ENCODE measurements around the gene FUCA1.
A peak's percentile ranks its signal among the peaks of the same experiment; 100 is the strongest.
"Not testable (repeated sequence)": the region's sequence is repeated elsewhere in the genome, so short reads cannot be mapped to it uniquely, and the experiment has no call there.

Gene FUCA1

DNA sequence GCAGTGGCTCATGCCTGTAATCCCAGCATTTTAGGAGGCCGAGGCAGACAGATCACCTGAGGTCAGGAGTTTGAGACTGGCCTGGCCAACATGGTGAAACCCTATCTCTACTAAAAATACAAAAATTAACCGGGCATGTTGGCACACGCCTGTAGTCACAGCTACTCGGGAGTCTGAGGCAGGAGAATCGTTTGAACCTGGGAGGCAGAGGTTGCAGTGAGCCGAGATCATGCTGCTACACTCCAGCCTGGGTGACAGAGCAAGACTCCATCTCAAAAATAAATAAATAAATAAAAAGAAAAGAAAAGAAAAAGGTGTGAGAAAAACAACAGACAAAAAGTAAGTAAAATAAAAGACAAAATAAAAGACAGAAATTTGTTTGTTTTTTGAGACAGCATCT is 33.9 kb downstream of the FUCA1 start:
- not testable (repeated sequence) for DNase-seq

DNA sequence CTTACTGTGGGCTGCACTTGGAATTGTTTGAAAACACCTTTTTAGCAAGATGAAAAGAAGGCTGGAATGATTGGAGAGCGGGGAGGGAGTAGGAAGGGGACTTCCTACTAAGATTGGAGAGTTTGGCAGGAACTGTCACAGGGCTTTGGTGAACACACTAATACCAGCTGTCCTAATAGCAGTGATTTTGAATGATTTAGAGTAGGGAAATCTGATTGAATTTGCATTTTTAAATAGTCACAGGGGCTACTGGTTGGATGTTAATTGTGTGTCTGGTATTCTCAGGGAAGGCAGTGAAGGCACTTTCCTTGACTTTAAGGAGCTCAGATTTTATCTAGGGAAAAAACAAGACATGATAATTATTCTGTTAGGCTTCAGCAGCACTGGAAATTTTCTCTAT is 40.4 kb downstream of the FUCA1 start:
- DNase-seq = no peak

GRCh38 chr1:23826590-23826989 is 41.5 kb downstream of the FUCA1 start:
- DNase-seq = not testable (repeated sequence)

GRCh38 chr1:23825762-23826522 is 42.1 kb downstream of the FUCA1 start:
- no peak for DNase-seq

DNA sequence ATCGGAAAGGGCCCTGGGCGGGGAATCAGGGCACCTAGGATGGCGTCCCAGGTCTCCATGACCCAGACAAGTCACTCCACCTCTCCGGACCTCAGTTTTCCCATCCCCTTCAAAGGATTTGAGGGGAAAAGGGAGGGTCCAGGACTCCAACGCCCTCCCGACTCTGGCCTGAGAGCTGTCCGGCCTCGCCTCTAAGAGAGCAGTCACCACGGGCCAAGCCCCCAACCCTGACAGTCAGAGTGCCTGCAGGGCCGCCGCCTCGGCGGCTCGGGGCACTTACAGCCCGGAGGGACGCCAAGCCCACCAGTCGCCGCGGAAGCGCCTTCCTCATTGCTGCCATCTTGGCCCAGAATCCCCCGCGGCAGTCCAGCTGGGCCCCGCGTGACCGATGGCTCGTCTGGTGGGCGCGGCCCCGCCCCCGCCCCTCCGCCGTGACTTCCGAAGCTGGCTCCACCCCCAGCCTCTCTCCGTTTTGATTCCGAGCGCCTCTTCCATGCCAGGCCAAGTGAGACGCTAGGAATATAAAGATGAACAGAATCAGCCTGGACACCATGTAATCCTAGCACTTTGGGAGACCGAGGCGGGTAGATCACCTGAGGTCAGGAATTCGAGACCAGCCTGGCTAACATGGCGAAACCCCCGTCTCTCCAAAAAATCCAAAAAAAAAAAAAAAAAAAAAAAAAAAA is 42.9 kb downstream of the FUCA1 start, which contains the start of gene HMGCL:
Gene HMGCL, minus strand, starts transcription at position 354 of the 686 bp plus-strand sequence. Its CDS starts 14 bp downstream, at position 340.
- peak; percentile 82 for DNase-seq

- no peak for DNase-seq
These were observed 43.4 kb downstream of the FUCA1 start for GRCh38 chr1:23824711-23825075.

GRCh38 chr1:23823767-23824166 is 44.3 kb downstream of the FUCA1 start:
- no peak for DNase-seq

DNA sequence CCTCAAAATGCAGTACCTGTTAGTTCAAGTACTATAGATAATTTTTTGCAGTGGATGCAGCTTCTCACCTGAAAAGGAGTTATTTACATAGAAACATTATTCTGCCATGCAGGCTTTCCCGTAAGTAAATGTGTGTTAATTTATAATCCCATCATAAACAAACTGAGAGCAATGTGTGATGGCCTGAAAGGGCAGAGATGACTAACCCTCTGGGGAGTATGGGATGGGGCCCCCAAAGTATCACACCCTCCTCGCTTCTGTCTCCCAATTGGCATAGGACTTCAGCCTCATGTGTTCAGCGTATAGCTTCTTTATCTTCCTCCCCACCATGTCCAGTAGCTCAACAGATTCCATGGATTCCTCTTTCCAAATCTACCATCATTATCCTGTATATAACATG is 50.5 kb downstream of the FUCA1 start:
- no peak for DNase-seq

DNA sequence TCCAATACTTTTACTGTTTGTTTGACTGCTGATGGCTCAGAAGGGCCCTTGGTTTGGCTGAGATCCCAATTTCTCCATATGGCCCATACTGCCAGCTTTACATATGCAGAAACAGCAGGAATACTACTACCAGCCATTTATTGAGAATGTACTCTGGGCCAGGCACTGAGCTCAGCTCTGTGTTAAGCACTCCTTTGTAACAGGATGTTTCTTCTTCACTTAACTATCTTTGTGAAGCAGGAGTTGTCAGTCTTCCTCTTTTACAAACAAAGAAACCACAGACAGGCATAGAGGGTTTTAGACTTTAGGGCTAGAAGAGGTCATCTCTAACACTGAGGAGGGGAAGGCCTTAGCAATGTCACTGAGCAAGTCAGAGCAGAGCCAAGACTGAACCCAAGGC is 51.2 kb downstream of the FUCA1 start:
- no peak for DNase-seq

GRCh38 chr1:23816361-23816760 is 51.7 kb downstream of the FUCA1 start:
- no peak for DNase-seq

DNA sequence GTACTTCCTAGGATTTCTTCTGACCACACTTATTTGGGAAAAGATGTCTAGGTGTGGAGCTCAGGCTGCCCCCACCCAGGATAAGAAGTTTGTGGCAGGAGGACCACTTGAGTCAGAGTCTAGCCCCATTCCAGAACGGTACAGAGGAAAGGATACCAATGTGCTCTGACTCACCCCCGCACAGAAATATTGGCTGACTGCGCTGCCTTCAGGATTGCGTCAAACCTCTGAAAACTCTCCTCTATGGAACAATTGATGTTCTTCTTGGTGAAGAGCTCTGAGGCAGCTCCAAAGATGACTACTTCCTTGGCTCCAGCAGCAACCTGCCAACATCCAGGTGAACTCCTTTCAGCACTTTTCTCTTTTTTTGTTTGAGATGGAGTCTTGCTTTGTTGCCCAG is 54.1 kb downstream of the FUCA1 start:
- no peak for DNase-seq

DNA sequence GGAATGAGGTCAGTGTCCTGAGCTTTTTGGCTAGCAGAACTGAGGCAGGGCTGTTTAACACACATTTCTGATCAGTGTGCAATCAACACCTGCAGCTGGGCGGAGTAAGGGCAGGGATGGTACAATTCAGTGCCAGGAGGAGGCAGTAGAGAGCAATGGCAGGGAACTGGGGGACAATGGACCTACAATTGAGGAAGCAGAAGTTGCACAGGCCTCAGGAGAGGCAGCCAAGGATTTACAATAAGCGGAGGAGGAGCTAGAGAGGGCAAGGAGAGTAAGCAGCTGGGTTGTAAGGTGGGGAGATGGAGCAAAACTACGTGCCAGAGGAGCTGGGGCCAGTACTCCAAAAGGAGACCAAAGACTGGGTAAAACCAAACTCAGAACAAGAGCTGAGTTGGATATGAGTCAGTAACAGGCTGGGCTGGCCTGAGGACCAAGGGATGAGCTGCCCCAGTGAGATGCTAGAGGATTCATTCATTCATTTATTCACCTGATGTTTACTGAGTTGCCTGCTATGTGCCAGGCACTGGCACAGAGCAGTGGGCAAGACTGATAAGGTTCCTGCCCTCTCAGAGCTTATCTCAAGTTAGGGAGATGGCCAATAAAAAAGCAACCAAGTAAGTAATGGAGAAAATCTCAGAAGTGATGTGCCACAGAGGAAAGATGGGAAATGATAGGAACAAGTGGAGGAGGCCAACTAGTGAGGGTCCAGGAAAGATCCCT is 57.1 kb downstream of the FUCA1 start:
- no peak for DNase-seq

DNA sequence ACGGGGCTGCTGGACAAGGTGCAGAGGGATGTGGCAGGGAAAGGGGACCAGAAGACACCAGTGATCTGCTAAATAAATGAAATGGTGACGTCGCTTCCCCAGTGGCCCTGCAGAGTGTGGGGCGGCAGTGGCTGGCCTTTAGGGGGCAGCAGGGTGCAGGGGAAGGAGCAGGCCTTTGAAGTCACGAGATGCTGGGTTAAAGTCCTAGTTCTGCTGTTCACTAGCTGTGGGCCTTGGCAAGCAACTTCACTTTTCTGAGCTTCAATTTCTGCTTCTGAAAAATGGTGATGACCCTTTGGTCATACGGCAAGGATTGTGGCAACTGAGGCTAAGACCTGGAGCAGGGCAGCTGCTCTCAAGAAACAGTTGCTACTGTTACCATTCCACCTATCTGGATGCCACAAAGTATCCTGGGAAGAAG is 58.3 kb downstream of the FUCA1 start:
- DNase-seq = no peak

- no peak for DNase-seq
These were observed 60.6 kb downstream of the FUCA1 start for GRCh38 chr1:23807453-23807852.

DNA sequence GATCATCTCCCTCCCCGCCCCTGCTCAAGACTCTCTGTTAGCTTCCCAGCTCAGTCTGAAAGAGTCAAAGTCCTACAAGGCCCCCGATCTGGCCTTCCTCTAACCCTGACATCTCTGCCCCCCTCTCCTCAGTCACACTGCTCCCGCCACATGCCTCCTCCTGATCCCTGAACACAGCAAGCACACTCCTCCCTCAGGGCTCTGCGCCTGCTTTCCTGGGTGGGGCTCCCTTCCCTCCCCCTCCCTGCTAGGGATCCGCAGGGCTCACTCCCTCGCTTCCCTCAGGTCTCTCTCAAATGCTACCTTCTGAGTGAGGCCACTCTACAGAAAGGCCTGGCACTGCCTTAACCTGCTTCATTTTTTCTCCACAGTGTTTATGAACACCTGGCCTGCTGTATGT is 61.8 kb downstream of the FUCA1 start:
- DNase-seq = no peak

DNA sequence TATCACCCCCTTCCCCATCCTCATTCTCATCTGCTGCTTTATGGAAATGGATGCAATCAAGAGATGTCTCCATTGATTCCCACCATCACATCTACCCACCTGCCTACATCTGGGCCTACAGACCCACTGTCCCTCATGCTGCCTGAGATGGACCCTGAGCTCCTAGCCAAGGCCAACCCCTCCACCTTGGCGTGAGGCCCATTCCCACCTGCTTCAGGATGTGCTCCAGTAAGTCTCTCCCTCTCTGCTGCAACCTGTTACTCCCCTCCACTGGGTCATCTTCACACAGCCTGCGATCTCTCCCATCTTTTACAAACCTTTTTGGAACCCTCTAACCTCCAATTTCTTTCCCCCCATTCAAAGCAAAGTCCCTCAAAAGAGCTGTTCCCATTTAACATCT is 63.1 kb downstream of the FUCA1 start:
- DNase-seq = no peak

GRCh38 chr1:23804183-23804835 is 63.8 kb downstream of the FUCA1 start:
- DNase-seq = no peak

DNA sequence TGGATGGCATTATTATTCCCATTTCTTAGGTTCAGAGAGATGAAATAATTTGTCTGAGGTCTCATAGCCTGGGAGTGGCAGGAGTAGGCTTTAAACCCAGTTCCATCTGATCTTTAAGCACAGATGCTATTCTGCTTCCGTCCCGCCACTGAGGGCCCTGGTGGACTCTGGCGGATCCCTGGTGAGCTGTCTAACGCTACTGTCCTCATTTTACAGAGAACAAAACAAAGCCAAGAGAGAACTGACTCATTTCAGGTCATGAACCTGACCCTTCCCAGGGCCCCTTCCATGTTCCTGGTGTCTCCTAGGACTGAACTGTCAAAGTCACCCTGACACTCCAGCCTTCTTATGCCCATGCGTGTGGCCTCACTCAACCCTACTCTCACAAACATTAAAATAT is 64.4 kb downstream of the FUCA1 start:
- no peak for DNase-seq

- not testable (repeated sequence) for DNase-seq
These were observed 65.2 kb downstream of the FUCA1 start for GRCh38 chr1:23802809-23803342.

DNA sequence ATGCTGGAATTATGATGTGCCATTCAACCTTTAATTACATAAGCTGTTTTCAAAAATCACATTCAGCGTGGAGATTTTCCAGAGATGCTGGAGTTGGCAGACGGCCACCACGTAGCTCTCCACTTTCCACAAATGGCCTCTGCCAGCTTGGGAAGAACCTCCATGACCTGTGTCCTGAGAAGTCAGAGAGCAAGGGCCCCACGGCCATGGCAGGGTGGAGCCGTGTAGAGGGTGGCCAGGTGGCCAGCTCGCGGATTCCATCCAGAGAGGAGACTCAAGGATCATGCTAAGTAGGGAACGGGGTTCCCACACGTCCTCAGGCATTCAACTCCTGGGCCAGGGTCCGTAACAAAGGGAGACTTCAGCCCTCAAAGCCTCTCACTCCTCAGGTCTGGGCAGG is 66.2 kb downstream of the FUCA1 start:
- no peak for DNase-seq

DNA sequence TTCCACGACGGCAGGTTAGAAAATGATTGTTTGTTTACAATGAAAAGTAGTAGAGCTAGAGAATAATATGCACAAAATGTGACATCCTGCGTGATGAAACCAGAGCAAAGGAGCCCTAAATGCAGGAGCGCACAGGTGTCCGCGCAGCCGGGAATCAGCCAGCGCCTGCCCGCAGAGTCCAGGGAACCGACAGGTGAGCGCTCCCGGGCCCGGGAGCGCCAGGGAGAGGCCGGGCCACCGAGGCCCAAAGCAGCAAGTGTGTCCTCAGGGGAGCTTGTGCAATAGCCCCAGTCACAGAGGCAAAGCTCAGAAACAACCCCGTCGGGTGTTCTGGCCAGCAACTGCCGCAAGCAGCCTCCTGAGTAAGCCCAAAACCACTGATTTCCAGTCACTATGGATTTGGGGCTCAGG is 66.7 kb downstream of the FUCA1 start:
- DNase-seq = no peak

DNA sequence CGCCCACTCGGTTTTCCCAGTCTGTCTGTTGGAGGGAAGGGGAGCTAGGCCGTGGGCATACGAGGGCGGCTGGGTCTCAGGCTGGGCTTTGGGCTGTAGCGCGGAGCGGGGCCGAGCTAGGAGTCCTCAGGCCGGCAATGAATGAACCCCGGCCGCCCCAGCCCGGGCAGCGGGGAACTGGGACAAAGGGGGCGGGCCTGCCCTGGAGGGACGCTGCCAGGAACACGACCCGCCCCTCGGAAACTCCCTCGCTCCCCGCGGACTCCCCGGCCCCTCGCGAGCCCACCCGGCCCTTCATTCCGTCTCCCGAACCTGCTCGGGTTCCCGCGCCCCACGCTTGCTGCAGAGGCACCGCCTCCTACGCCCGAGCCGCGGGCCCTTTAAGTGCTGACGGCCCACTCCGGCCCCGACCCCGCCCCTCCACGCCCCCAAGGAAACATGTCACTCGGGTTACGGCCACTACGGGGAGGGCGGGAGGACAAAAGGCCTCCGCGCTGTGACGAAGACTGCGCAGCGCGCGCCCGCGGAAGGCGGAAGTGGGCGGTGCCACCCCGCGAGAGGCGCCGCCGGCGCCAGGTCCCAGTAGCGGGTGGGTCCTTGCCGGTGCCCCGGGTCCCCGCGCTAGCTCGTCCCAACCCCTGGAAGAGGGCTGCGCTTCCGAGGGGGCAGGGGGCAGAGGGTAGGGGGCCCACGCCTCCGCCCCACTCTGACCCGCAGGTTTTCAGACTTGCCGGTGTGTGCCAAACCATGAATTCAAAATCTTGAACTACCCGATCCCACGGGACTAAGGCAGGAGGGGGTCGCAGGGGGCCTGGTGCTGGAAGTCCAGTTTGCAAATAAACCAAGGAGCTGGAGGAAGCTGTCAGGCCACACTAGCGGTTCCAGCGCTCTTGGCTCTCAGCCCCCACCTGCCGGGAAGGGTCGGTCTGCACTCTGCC is 67.4 kb downstream of the FUCA1 start, which contains the start of gene GALE:
Gene GALE, minus strand, starts transcription at position 355 of the 938 bp plus-strand sequence. CDS start 1,747 bp downstream, outside the sequence.
- DNase-seq = peak; percentile 90

Measured in amniotic stem cell (primary cell).